SK-N-SH treated with all-trans-retinoic acid at 6 μM for 48 hours (cell line): ENCODE results near the gene FHL3.

Experiments
- ISL1 ChIP-seq: fragments of 250-450 bp; sonication (Bioruptor Pico); IDR thresholded peaks from 2 replicates; pipeline ENCODE4 v2.1.2; 2022; ENCODE audit warnings: mild to moderate bottlenecking, moderate library complexity
- OSR1 ChIP-seq: fragments of 250-450 bp; sonication (Bioruptor Pico); IDR thresholded peaks from 2 replicates; pipeline ENCODE4 v1.8.0; 2022; ENCODE audit warnings: moderate library complexity, mild to moderate bottlenecking, inconsistent platforms
- ZNF8 ChIP-seq: fragments of 450-650 bp; formaldehyde crosslinking; IDR thresholded peaks from 2 replicates; pipeline ENCODE4 v1.5.0; 2020; ENCODE audit warnings: mild to moderate bottlenecking, moderate library complexity
- TF ChIP-seq, protein P1 (sequence below): fragments of 250-450 bp; sonication (Bioruptor Pico); IDR thresholded peaks from 2 replicates; pipeline ENCODE4 v1.8.0; 2020; ENCODE audit warnings: mild to moderate bottlenecking, moderate library complexity, borderline replicate concordance

DNA sequence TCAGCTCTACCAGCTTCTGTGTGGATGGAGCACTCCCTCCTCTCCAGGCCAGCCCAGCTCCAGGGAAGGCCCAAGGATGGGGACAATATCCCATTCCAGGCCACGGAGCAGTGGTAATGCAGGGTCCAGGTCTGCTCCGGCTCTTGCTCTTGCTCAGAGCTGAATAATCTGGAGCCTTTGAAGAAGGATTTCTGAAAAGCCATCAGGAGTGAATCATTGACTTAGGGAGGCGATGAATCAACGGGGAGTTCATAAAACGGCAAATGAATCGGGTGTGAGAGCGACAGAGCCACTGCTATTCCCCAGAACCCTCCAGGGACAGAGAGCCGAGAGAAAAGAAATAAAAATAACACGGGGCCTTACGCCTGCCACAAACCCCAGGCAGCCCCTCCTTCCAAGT, 33.5 kb upstream of the FHL3 start:
- TF ChIP-seq ISL1 (CRISPR knock-in tag) (no peak), OSR1 (no peak), ZNF8 (no peak)
- TF ChIP-seq, protein P1, sequence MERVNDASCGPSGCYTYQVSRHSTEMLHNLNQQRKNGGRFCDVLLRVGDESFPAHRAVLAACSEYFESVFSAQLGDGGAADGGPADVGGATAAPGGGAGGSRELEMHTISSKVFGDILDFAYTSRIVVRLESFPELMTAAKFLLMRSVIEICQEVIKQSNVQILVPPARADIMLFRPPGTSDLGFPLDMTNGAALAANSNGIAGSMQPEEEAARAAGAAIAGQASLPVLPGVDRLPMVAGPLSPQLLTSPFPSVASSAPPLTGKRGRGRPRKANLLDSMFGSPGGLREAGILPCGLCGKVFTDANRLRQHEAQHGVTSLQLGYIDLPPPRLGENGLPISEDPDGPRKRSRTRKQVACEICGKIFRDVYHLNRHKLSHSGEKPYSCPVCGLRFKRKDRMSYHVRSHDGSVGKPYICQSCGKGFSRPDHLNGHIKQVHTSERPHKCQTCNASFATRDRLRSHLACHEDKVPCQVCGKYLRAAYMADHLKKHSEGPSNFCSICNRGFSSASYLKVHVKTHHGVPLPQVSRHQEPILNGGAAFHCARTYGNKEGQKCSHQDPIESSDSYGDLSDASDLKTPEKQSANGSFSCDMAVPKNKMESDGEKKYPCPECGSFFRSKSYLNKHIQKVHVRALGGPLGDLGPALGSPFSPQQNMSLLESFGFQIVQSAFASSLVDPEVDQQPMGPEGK (CRISPR knock-in tag): no peak
